H1 (cell line): Measurements from ENCODE around the gene BMAL2. TPM values are rescaled to one million over a fixed set of nuclear protein-coding genes. Genes with fewer than 3 reads are reported as not detected.

Experiments used
- CTCF ChIA-PET: fragments of 300-600 bp; sonication (Branson Sonifier 250); formaldehyde crosslinking; loops from one replicate; lab custom pipeline; 2021; ENCODE audit not compliant: partially characterized antibody; lab: Charles Lee
- POLR2A ChIA-PET: fragments of 300-600 bp; sonication (Branson Sonifier 250); formaldehyde crosslinking; loops from one replicate; lab custom pipeline; 2021; ENCODE audit warnings: inconsistent platforms; ENCODE audit not compliant: partially characterized antibody; lab: Charles Lee
- DNase-seq, 2 experiments: peaks; one replicate each; pipeline versions ENCODE4 v3.0.0 to v3.0.0-alpha.2; 2010 to 2022; ENCODE audit warnings: low spot score in 2 of 2, low read depth in 1 of 2, mixed read lengths in 1 of 2
- FAIRE-seq: peaks from 2 replicates; lab custom pipeline; 2011; peaks lifted over from hg19 to GRCh38; lab: Jason Lieb, UNC
- H2AFZ ChIP-seq: 2 replicates; pipeline ENCODE4 v1.8.1; 2012; ENCODE audit warnings: low read length, inconsistent platforms
- H2AK5ac ChIP-seq: 2 replicates; pipeline ENCODE4 v1.6.1; 2013; ENCODE audit warnings: low read depth, low read length
- H2BK120ac ChIP-seq: replicated peaks from 2 replicates; pipeline ENCODE3; 2013; ENCODE audit warnings: low read depth, low read length, inconsistent platforms
- H2BK12ac ChIP-seq: 2 replicates; pipeline ENCODE4 v1.6.1; 2013; ENCODE audit warnings: low read depth, low read length
- H2BK15ac ChIP-seq: 2 replicates; pipeline ENCODE4 v1.6.1; 2013; ENCODE audit warnings: low read length
- H2BK20ac ChIP-seq: 2 replicates; pipeline ENCODE4 v1.6.1; 2013; ENCODE audit warnings: low read length
- H2BK5ac ChIP-seq: 2 replicates; pipeline ENCODE4 v1.6.1; 2013; ENCODE audit warnings: low read depth, low read length
- H3K14ac ChIP-seq: 2 replicates; pipeline ENCODE4 v1.6.1; 2013; ENCODE audit warnings: inconsistent platforms; ENCODE audit not compliant: insufficient read length
- H3K18ac ChIP-seq: 2 replicates; pipeline ENCODE4 v1.6.1; 2013; ENCODE audit warnings: low read length; ENCODE audit errors: extremely low read depth
- H3K23ac ChIP-seq: 2 replicates; pipeline ENCODE4 v1.6.1; 2013; ENCODE audit warnings: inconsistent platforms; ENCODE audit not compliant: insufficient read length
- H3K23me2 ChIP-seq: 2 replicates; pipeline ENCODE4 v1.6.1; 2013; ENCODE audit warnings: low read depth, low read length
- H3K27ac ChIP-seq: 2 replicates; pipeline ENCODE4 v1.6.1; 2011; ENCODE audit warnings: low read depth, low read length, inconsistent platforms
- H3K27me3 ChIP-seq, 4 experiments: replicated peaks in 1 of 4; 1 replicate in 1 of 4; 2 replicates in 3 of 4; pipeline versions ENCODE4 v1.6.1 to v1.8.1; 2011 to 2013; ENCODE audit warnings: low read length in 3 of 4, mild to moderate bottlenecking in 3 of 4, inconsistent platforms in 2 of 4, mixed read lengths in 2 of 4, moderate library complexity in 1 of 4; ENCODE audit not compliant: control insufficient read depth in 3 of 4, insufficient read depth in 3 of 4; ENCODE audit errors: extremely low read depth in 1 of 4
- H3K36me3 ChIP-seq, 4 experiments: 2 replicates each; pipeline versions ENCODE4 v1.6.1 to v1.8.1; 2011 to 2013; ENCODE audit warnings: mild to moderate bottlenecking in 4 of 4, low read length in 3 of 4, moderate library complexity in 2 of 4, control low read depth in 1 of 4, inconsistent platforms in 1 of 4; ENCODE audit not compliant: insufficient read depth in 4 of 4, control insufficient read depth in 2 of 4
- H3K4ac ChIP-seq: replicated peaks from 2 replicates; pipeline ENCODE3; 2013; ENCODE audit warnings: low read length, low read depth, mixed read lengths, inconsistent platforms; ENCODE audit not compliant: insufficient read length
- H3K4me1 ChIP-seq, 4 experiments: replicated peaks in 1 of 4; 1 replicate in 1 of 4; 2 replicates in 3 of 4; pipeline versions ENCODE4 v1.6.1 to v1.8.1; 2011 to 2013; ENCODE audit warnings: low read length in 3 of 4, inconsistent platforms in 2 of 4, mixed read lengths in 1 of 4; ENCODE audit not compliant: insufficient read depth in 4 of 4, control insufficient read depth in 3 of 4
- H3K4me2 ChIP-seq, 2 experiments: 2 replicates each; pipeline versions ENCODE4 v1.6.1 to v1.8.1; 2011 to 2013; ENCODE audit warnings: low read depth in 2 of 2, low read length in 2 of 2, control low read depth in 1 of 2, inconsistent platforms in 1 of 2, mild to moderate bottlenecking in 1 of 2; ENCODE audit not compliant: insufficient read depth in 1 of 2
- H3K4me3 ChIP-seq, 4 experiments: fragments of 200-600, 300-600 bp in 1 of 4; sonication (generic), shearing (Covaris generic), sonication (Bioruptor Twin) in 1 of 4; 2 replicates each; pipeline versions ENCODE4 v1.5.1 to v1.8.1; 2011 to 2016; ENCODE audit warnings: low read length in 4 of 4, low read depth in 3 of 4, control low read depth in 2 of 4, inconsistent platforms in 2 of 4, mild to moderate bottlenecking in 2 of 4, mixed read lengths in 1 of 4, moderate library complexity in 1 of 4; ENCODE audit not compliant: insufficient read depth in 2 of 4; ENCODE audit errors: extremely low read depth in 1 of 4
- H3K56ac ChIP-seq: replicated peaks from 2 replicates; pipeline ENCODE3; 2013; ENCODE audit warnings: low read depth, mild to moderate bottlenecking, mixed read lengths, low read length, inconsistent platforms; ENCODE audit not compliant: insufficient read length
- H3K79me1 ChIP-seq: 2 replicates; pipeline ENCODE4 v1.6.1; 2013; ENCODE audit warnings: low read depth, low read length, control low read depth
- H3K79me2 ChIP-seq, 2 experiments: 2 replicates each; pipeline versions ENCODE4 v1.6.1 to v1.8.1; 2012 to 2013; ENCODE audit warnings: low read length in 2 of 2, mild to moderate bottlenecking in 2 of 2, inconsistent platforms in 1 of 2; ENCODE audit not compliant: insufficient read depth in 2 of 2, control insufficient read depth in 1 of 2
- H3K9ac ChIP-seq, 4 experiments: replicated peaks in 1 of 4; 1 replicate in 1 of 4; 2 replicates in 3 of 4; pipeline versions ENCODE4 v1.6.1 to v1.8.1; 2011 to 2013; ENCODE audit warnings: low read depth in 3 of 4, low read length in 3 of 4, control low read depth in 2 of 4, mild to moderate bottlenecking in 2 of 4, moderate library complexity in 2 of 4, inconsistent platforms in 1 of 4; ENCODE audit errors: extremely low read depth in 1 of 4
- H3K9me3 ChIP-seq, 2 experiments: 2 replicates each; pipeline versions ENCODE4 v1.6.1 to v1.8.1; 2012 to 2013; ENCODE audit warnings: mild to moderate bottlenecking in 2 of 2, moderate library complexity in 2 of 2, control low read depth in 1 of 2, inconsistent platforms in 1 of 2, low read depth in 1 of 2, low read length in 1 of 2, mixed read lengths in 1 of 2; ENCODE audit not compliant: insufficient read depth in 2 of 2
- H4K20me1 ChIP-seq, 2 experiments: replicated peaks in 1 of 2; 2 replicates each; pipeline versions ENCODE3 to v1.8.1; 2011 to 2013; ENCODE audit warnings: inconsistent platforms in 2 of 2, low read length in 2 of 2, mild to moderate bottlenecking in 1 of 2; ENCODE audit not compliant: insufficient read depth in 2 of 2, control insufficient read depth in 1 of 2
- H4K5ac ChIP-seq: 2 replicates; pipeline ENCODE4 v1.6.1; 2013; ENCODE audit warnings: low read length, low read depth, mixed read lengths, inconsistent platforms; ENCODE audit not compliant: insufficient read length
- H4K8ac ChIP-seq: 2 replicates; pipeline ENCODE4 v1.8.0; 2013; ENCODE audit warnings: mild to moderate bottlenecking, moderate library complexity, low read length, inconsistent platforms; ENCODE audit not compliant: insufficient read depth; ENCODE audit errors: extremely low read depth
- H4K91ac ChIP-seq: replicated peaks from 2 replicates; pipeline ENCODE3; 2013; ENCODE audit warnings: low read length, mixed read lengths, inconsistent platforms; ENCODE audit not compliant: insufficient read length
- JUND ChIP-seq: IDR thresholded peaks from 2 replicates; pipeline ENCODE4 v1.6.1; 2011; ENCODE audit warnings: mild to moderate bottlenecking, improper control_type of control experiment, low read length
- SP4 ChIP-seq: IDR thresholded peaks from 2 replicates; pipeline ENCODE4 v1.6.1; 2012; ENCODE audit warnings: low read length, inconsistent platforms
- WGBS, 2 experiments: shearing (Covaris generic) in 1 of 2; methylation state at CpG; one replicate each; pipeline versions ENCODE4 v1.1.6 to v1.1.7; 2013 to 2015; ENCODE audit warnings: low lambda C conversion rate in 2 of 2, mixed read lengths in 2 of 2, inconsistent platforms in 1 of 2, low coverage in 1 of 2, missing lambda C conversion rate in 1 of 2; ENCODE audit not compliant: insufficient replicate concordance in 2 of 2, insufficient coverage in 1 of 2, insufficient read length in 1 of 2; ENCODE audit errors: extremely low coverage in 1 of 2, missing lambda C conversion rate in 1 of 2; 5-methylcytosine and 5-hydroxymethylcytosine counted together
- polyA plus RNA-seq, 7 experiments: library from polyadenylated mRNA; depleted of rRNA in 3 of 7; stranded (reverse) in 5 of 7; unstranded in 2 of 7; fragments of >200 nt in 5 of 7; fragments of 200-250 nt in 2 of 7; gene quantifications; 1 replicate in 5 of 7; 2 replicates in 1 of 7; 4 replicates in 1 of 7; pipeline versions ENCODE4 v1.2.1 to v1.2.3, GENCODE V29; 2011 to 2013; ENCODE audit warnings: missing spikeins in 2 of 7, mixed read lengths in 2 of 7
- total RNA-seq: library from RNA; stranded (reverse); fragmentation: NEBNext Ultra II Directional; extraction: Animal tissue kit (Norgen Biotek cat#: 25700); gene quantifications from 2 replicates; pipeline ENCODE4 v1.2.1, GENCODE V29; 2021
- TF ChIP-seq, protein P1 (sequence below): IDR thresholded peaks from 2 replicates; pipeline ENCODE4 v1.6.1; 2012; ENCODE audit warnings: inconsistent platforms

BMAL2 gene
- total and polyA plus RNA-seq, 2 of the 8 experiments (the other 6 are each of a cell fraction or from before 2014, with no cell fraction given) = 3.2 to 20.6 TPM

DNA sequence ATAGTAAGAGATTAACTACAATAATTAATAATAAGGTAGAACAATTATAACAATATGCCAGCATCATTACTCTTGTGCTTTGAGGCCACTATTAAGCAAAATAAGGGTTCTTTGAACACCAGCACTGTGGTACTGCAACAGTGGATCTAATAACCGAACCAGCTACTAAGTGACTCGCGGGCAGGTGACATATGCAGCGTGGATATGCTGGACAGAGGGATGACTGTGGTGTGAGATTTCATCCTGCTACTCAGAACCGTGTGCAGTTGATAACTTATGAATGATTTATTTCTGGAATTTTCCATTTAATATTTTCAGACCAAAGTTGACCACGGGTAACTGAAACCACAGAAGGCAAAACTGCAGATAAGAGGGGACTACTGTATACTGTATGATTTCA is 34.4 kb downstream of the BMAL2 start:
- Histone ChIP-seq H3K4me2 (no peak overlapping the region), H3K4me1 (no peaks in the 10 kb centered on the region), H4K91ac (no peak overlapping the region), H3K18ac (no peak overlapping the region), H3K79me1 (no peaks in the 10 kb centered on the region; the same call in 1 of the 2 replicates), H2BK15ac (no peak overlapping the region), H3K9ac (no peak overlapping the region), H2AFZ (no peak overlapping the region), H3K23me2 (no peaks in the 10 kb centered on the region), H3K79me2 (no peaks in the 10 kb centered on the region; a peak in 1 of 4 replicates), H3K27me3 (no peaks in the 10 kb centered on the region), H3K9me3 (no peaks in the 10 kb centered on the region), H3K4ac (no peak overlapping the region), H2BK120ac (no peak overlapping the region), H3K4me3 (no peak overlapping the region), H4K20me1 (no peaks in the 10 kb centered on the region), H2BK12ac (no peak overlapping the region), H3K36me3 (peaks cover 2 to 5% (median 3%) of the 10 kb centered on the region in 4 experiments; a peak in 4 of 8 replicates), H2BK20ac (no peak overlapping the region), H3K56ac (no peak overlapping the region), H3K27ac (no peak overlapping the region), H2AK5ac (no peak overlapping the region), H3K14ac (no peak overlapping the region), H2BK5ac (no peak overlapping the region), H4K5ac (no peak overlapping the region), H4K8ac (no peak overlapping the region), H3K23ac (no peak overlapping the region)
- ChIA-PET POLR2A (no interaction called here), CTCF (interaction anchor here (1.4 kb wide), 1 partner anchor 14 kb away, joined by 9 read pairs; no protein-coding TSS in a partner anchor)
- WGBS, 2 experiments = 85% methylated on average over 6 of the region's 6 CpGs; no CpG with 5 or more reads in 1 of the 2 experiments
- TF ChIP-seq SP4 (no peak), JUND (no peak)
- TF ChIP-seq, protein P1, sequence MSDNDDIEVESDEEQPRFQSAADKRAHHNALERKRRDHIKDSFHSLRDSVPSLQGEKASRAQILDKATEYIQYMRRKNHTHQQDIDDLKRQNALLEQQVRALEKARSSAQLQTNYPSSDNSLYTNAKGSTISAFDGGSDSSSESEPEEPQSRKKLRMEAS = no peak
- DNase-seq = no peak
- no peak for FAIRE-seq
